GM18511 (cell line): ENCODE measurements around the gene C1orf53.

Source experiments
- ATAC-seq: cut with Tn5 transposase; IDR thresholded peaks from one replicate; pipeline ENCODE4 v1.9.1; 2021; ENCODE audit warnings: mild to moderate bottlenecking, moderate library complexity; ENCODE audit not compliant: unreplicated experiment

The C1orf53 gene

GRCh38 chr1:197907846-197908616, 5.6 kb downstream of the C1orf53 start:
- no peak for ATAC-seq

- no peak for ATAC-seq
Observed at GRCh38 chr1:197908716-197909220, 6.3 kb downstream of the C1orf53 start.

GRCh38 chr1:197909384-197909783, 7.0 kb downstream of the C1orf53 start:
- ATAC-seq = no peak

- no peak for ATAC-seq
Observed at GRCh38 chr1:197910120-197910991, 7.9 kb downstream of the C1orf53 start.

GRCh38 chr1:197911111-197911856, 8.9 kb downstream of the C1orf53 start:
- no peak for ATAC-seq

GRCh38 chr1:197911857-197912696, 9.6 kb downstream of the C1orf53 start:
- ATAC-seq = no peak

- no peak for ATAC-seq
Observed at GRCh38 chr1:197912739-197913494, 10.5 kb downstream of the C1orf53 start.

- no peak for ATAC-seq
Observed at GRCh38 chr1:197913495-197914276, 11.3 kb downstream of the C1orf53 start.

- no peak for ATAC-seq
Observed at GRCh38 chr1:197914510-197914909, 12.1 kb downstream of the C1orf53 start.

GRCh38 chr1:197915260-197915861, 12.9 kb downstream of the C1orf53 start:
- ATAC-seq = no peak

GRCh38 chr1:197915862-197916499, 13.6 kb downstream of the C1orf53 start:
- ATAC-seq = no peak

- no peak for ATAC-seq
Observed at GRCh38 chr1:197916500-197916983, 14.1 kb downstream of the C1orf53 start.

- ATAC-seq = no peak
Observed at GRCh38 chr1:197917805-197918651, 15.6 kb downstream of the C1orf53 start.

GRCh38 chr1:197918807-197919345, 16.4 kb downstream of the C1orf53 start:
- ATAC-seq = no peak

- no peak for ATAC-seq
Observed at GRCh38 chr1:197919346-197920066, 17.1 kb downstream of the C1orf53 start.

- ATAC-seq = no peak
Observed at GRCh38 chr1:197920067-197920396, 17.6 kb downstream of the C1orf53 start.
